ENCODE measurements around the gene ROR2.

The ROR2 gene

DNA sequence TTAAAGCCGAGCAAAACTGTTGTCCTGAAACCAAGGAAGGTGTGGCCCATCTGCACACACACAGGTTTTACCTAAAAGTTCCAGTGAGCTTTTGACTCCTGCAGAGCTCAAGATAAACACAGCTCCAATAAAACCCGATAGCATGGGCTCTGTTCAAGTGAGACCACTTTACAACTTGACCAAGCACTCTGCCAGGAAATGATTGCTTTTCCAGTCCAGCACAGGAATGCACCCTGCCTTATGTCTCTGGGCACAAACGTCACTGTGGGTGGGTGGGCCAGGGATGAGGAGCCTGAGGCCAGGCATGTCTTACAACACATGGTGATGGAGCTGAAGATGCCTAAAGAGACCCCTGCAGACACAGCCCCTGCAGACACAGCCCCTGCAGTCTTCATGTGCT, 115.3 kb downstream of the ROR2 start:
- no peak for DNase-seq
- CTCF ChIA-PET: no interaction called here
- no peaks in the 10 kb centered on the region for H3K9me3 Mint-ChIP-seq
- no peak overlapping the region for H3K27ac Mint-ChIP-seq
- H3K36me3 Mint-ChIP-seq: no peaks in the 10 kb centered on the region
- peaks cover 2% of the 10 kb centered on the region for H3K4me1 Mint-ChIP-seq
- H3K4me3 Mint-ChIP-seq: no peak overlapping the region
- H3K27me3 Mint-ChIP-seq: peaks cover 18% of the 10 kb centered on the region

DNA sequence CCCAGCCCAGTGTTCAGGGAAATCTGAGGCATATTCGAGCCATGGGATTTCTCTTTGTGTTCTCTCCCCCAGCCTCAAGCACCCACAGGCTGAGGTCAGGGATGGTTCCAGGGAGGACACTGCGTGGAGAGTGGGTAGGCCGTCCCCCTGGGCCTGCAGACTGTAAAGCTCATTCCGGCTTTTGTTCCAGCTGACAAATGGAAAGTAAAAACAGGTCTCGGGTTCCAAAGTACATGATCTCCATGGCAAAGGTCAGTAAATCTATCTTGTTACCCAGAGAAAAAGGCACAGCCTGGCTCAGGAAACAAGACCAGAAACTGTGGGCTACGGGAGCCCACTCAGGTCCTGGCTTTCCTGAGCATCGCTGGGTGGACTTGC, 116.2 kb downstream of the ROR2 start:
- H3K4me1 Mint-ChIP-seq: no peaks in the 10 kb centered on the region
- no peaks in the 10 kb centered on the region for H3K9me3 Mint-ChIP-seq
- H3K4me3 Mint-ChIP-seq: no peak overlapping the region
- no peaks in the 10 kb centered on the region for H3K36me3 Mint-ChIP-seq
- H3K27me3 Mint-ChIP-seq: peaks cover 18% of the 10 kb centered on the region
- CTCF ChIA-PET: no interaction called here
- no peak overlapping the region for H3K27ac Mint-ChIP-seq
- no peak for DNase-seq

DNA sequence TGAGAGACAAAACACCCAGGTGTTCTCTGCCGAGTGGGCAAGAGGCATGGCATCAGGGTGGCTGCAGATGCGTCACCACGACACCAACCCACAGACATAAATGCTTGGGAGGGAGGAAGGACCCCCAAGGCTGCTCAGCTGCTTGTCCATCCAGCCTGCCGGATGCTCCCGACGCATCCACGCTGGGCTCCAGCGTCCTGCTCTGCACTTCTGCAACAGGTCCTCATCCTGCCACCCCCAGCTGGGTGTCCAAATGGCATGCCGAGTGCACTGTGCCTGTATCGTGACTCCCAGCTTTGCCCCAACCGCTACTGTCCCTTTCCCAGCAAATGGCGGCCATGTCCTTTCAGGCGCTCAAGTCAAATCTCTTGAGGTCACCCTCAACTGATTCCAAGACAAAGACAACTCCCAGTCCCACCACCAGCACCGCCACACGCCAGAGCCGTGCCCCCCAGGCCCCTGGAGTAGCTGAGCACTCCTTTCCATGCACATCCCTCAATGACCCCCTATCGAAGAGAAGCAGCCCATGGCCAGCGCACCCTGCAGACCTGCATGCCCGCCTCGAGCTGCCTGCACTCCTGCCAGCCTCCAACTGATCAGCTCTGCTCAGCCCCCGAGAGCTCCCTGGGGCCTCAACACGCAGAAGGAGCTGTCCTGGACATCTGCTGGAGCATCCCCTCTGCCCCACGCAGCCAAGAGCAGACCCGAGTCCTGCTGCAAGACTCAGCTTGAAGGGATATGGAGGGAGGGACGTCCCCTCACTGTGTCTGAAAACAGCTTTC, 116.7 kb downstream of the ROR2 start:
- H3K9me3 Mint-ChIP-seq: no peaks in the 10 kb centered on the region
- CTCF ChIA-PET: no interaction called here
- H3K4me3 Mint-ChIP-seq: no peak overlapping the region
- peaks cover 15% of the 10 kb centered on the region for H3K27me3 Mint-ChIP-seq
- no peak for DNase-seq
- H3K4me1 Mint-ChIP-seq: no peaks in the 10 kb centered on the region
- H3K36me3 Mint-ChIP-seq: no peaks in the 10 kb centered on the region
- H3K27ac Mint-ChIP-seq: no peak overlapping the region

- no peak for DNase-seq
- H3K4me1 Mint-ChIP-seq: no peaks in the 10 kb centered on the region
- CTCF ChIA-PET: no interaction called here
- H3K4me3 Mint-ChIP-seq: no peak overlapping the region
- H3K27ac Mint-ChIP-seq: no peak overlapping the region
- H3K9me3 Mint-ChIP-seq: no peaks in the 10 kb centered on the region
- peaks cover 13% of the 10 kb centered on the region for H3K27me3 Mint-ChIP-seq
- no peaks in the 10 kb centered on the region for H3K36me3 Mint-ChIP-seq
These were observed 117.7 kb downstream of the ROR2 start for GRCh38 chr9:91832322-91832721.

DNA sequence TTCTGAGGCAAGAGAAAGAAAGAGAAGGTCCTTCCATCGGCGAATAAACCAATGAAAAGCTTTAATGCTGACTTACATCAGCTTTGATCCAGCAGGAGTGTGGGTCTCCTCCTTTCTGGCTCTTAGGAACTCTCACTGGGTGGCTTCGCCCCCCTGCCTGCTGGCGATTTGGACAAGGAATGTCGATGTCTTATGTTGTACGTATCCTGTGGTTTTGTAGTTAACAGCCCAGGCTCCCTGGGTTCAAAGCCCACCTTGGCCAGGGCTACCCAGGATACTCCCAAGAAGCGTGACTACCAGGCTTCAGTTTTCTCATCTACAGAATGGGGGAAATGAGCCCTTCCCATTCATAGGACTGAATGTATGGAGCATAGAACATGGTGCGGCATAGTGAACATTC, 124.2 kb downstream of the ROR2 start:
- H3K9me3 Mint-ChIP-seq: no peaks in the 10 kb centered on the region
- no peak overlapping the region for H3K27ac Mint-ChIP-seq
- no peak overlapping the region for H3K4me3 Mint-ChIP-seq
- DNase-seq: no peak
- CTCF ChIA-PET: no interaction called here
- H3K36me3 Mint-ChIP-seq: no peaks in the 10 kb centered on the region
- no peaks in the 10 kb centered on the region for H3K4me1 Mint-ChIP-seq
- H3K27me3 Mint-ChIP-seq: peaks cover 5% of the 10 kb centered on the region

DNA sequence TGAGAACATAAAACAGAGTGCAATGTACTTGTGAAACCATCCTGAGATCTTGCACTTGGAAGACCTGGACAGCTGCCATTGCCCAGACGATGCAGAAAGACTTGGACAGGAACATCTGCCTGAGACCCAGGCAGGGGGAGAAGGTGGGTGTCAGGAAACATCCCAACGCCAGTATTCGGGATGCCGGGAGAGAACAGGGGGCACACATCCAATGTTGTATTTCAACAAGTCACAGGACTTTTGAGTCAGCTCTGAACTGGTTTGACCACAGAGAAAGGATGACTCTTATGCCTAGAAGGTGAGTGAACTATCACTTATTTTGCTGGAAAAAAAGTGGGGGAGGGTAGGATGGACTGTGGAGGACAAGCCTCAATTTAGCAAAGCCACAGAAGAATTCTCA, 124.6 kb downstream of the ROR2 start:
- CTCF ChIA-PET: no interaction called here
- no peaks in the 10 kb centered on the region for H3K4me1 Mint-ChIP-seq

GRCh38 chr9:91824601-91825305, 125.3 kb downstream of the ROR2 start:
- no peak for DNase-seq
- H3K36me3 Mint-ChIP-seq: no peaks in the 10 kb centered on the region
- H3K9me3 Mint-ChIP-seq: no peaks in the 10 kb centered on the region
- H3K4me1 Mint-ChIP-seq: no peaks in the 10 kb centered on the region
- peaks cover 5% of the 10 kb centered on the region for H3K27me3 Mint-ChIP-seq
- CTCF ChIA-PET: no interaction called here
- H3K27ac Mint-ChIP-seq: no peak overlapping the region
- H3K4me3 Mint-ChIP-seq: no peak overlapping the region

More for the DNA sequence above, 124.6 kb downstream of the ROR2 start:
- Mint-ChIP-seq H3K27me3 (peaks cover 5% of the 10 kb centered on the region), H3K36me3 (no peaks in the 10 kb centered on the region), H3K9me3 (no peaks in the 10 kb centered on the region), H3K27ac (no peak overlapping the region), H3K4me3 (no peak overlapping the region)
- DNase-seq: no peak

- Mint-ChIP-seq H3K36me3 (no peaks in the 10 kb centered on the region), H3K4me1 (no peaks in the 10 kb centered on the region), H3K27me3 (peaks cover 5% of the 10 kb centered on the region), H3K4me3 (no peak overlapping the region), H3K27ac (no peak overlapping the region), H3K9me3 (no peaks in the 10 kb centered on the region)
- no peak for DNase-seq
- CTCF ChIA-PET: no interaction called here
These were observed 125.9 kb downstream of the ROR2 start for GRCh38 chr9:91824151-91824550.

GRCh38 chr9:91820949-91821880, 128.8 kb downstream of the ROR2 start:
- H3K4me3 Mint-ChIP-seq: no peak overlapping the region
- DNase-seq: no peak
- peaks cover 7% of the 10 kb centered on the region for H3K27me3 Mint-ChIP-seq
- H3K9me3 Mint-ChIP-seq: no peaks in the 10 kb centered on the region
- CTCF ChIA-PET: no interaction called here
- H3K4me1 Mint-ChIP-seq: no peaks in the 10 kb centered on the region
- no peaks in the 10 kb centered on the region for H3K36me3 Mint-ChIP-seq
- no peak overlapping the region for H3K27ac Mint-ChIP-seq

- H3K4me3 Mint-ChIP-seq: no peak overlapping the region
- no peak overlapping the region for H3K27ac Mint-ChIP-seq
- H3K4me1 Mint-ChIP-seq: no peaks in the 10 kb centered on the region
- CTCF ChIA-PET: no interaction called here
- no peaks in the 10 kb centered on the region for H3K36me3 Mint-ChIP-seq
- no peak for DNase-seq
- H3K9me3 Mint-ChIP-seq: no peaks in the 10 kb centered on the region
- peaks cover 7% of the 10 kb centered on the region for H3K27me3 Mint-ChIP-seq
These were observed 129.8 kb downstream of the ROR2 start for GRCh38 chr9:91820126-91820750.

GRCh38 chr9:91818647-91819403, 131.2 kb downstream of the ROR2 start:
- Mint-ChIP-seq H3K27me3 (peaks cover 7% of the 10 kb centered on the region), H3K9me3 (no peaks in the 10 kb centered on the region), H3K4me3 (no peak overlapping the region), H3K27ac (no peak overlapping the region), H3K36me3 (no peaks in the 10 kb centered on the region), H3K4me1 (no peaks in the 10 kb centered on the region)
- CTCF ChIA-PET: no interaction called here
- no peak for DNase-seq

DNA sequence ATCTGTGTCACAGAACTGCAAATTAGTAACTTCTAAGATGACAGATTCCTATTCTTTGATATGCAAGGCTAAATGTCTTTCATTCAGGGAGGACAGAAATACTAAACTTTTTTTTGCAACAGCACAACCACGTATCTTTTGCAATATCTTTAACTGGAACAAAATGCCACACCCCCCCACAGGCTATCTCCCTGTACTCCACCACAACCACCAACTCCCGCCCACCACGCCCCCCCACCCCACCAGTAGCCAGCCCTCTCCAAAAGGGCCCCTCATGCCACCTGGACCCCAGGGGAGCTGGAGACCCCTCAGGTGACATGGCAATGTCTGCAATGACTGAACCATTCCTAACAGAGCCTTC, 131.8 kb downstream of the ROR2 start:
- Mint-ChIP-seq H3K27ac (no peak overlapping the region), H3K4me1 (no peaks in the 10 kb centered on the region), H3K27me3 (peaks cover 7% of the 10 kb centered on the region), H3K9me3 (no peaks in the 10 kb centered on the region), H3K36me3 (no peaks in the 10 kb centered on the region), H3K4me3 (no peak overlapping the region)
- CTCF ChIA-PET: no interaction called here
- DNase-seq: no peak

- Mint-ChIP-seq H3K27ac (no peak overlapping the region), H3K4me3 (no peak overlapping the region), H3K9me3 (no peaks in the 10 kb centered on the region), H3K36me3 (no peaks in the 10 kb centered on the region), H3K27me3 (peaks cover 7% of the 10 kb centered on the region), H3K4me1 (no peaks in the 10 kb centered on the region)
- CTCF ChIA-PET: no interaction called here
- no peak for DNase-seq
These were observed 132.4 kb downstream of the ROR2 start for GRCh38 chr9:91817493-91818224.
